Activated B cell treated with CpG ODN at 0.5 μM for 24 hours (primary cell): ENCODE results near the gene ST6GALNAC5. TPM values are rescaled to one million over a fixed set of nuclear protein-coding genes. Genes with fewer than 3 reads are reported as not detected.

Source experiments
- ATAC-seq: fragments of 200-7000 bp; cut with Tn5 transposase; one replicate; pipeline ENCODE4 v1.10.0; 2021; ENCODE audit warnings: low read depth, mild to moderate bottlenecking, moderate library complexity
- CTCF ChIA-PET: fragments of 350-600 bp; sonication (Branson Sonifier 250); formaldehyde crosslinking; loops from one replicate; lab custom pipeline; 2021; ENCODE audit warnings: antibody characterized with exemption; lab: Charles Lee
- POLR2A ChIA-PET: fragments of 350-600 bp; sonication (Branson Sonifier 250); formaldehyde crosslinking; loops from one replicate; lab custom pipeline; 2021; ENCODE audit warnings: antibody characterized with exemption; lab: Charles Lee
- DNase-seq: peaks from one replicate; pipeline ENCODE4 v3.0.0; 2022
- H3K27ac Mint-ChIP-seq: one replicate; pipeline ENCODE4 v1.8.0; 2020; ENCODE audit warnings: mixed read lengths
- H3K27me3 Mint-ChIP-seq: one replicate; pipeline ENCODE4 v1.8.0; 2021; ENCODE audit warnings: mixed read lengths
- H3K36me3 Mint-ChIP-seq: one replicate; pipeline ENCODE4 v1.8.0; 2021; ENCODE audit warnings: low read depth, mixed read lengths
- H3K4me1 Mint-ChIP-seq: one replicate; pipeline ENCODE4 v1.8.0; 2021; ENCODE audit warnings: mixed read lengths
- H3K4me3 Mint-ChIP-seq: one replicate; pipeline ENCODE4 v1.8.0; 2020; ENCODE audit warnings: mild to moderate bottlenecking, mixed read lengths
- H3K9me3 Mint-ChIP-seq: one replicate; pipeline ENCODE4 v1.8.0; 2020; ENCODE audit warnings: mixed read lengths
- intact Hi-C: fragments of 100-400 bp; cut with micrococcal nuclease; formaldehyde crosslinking; loops from one replicate; pipeline ENCODE4 v1.15.1; 2024
- total RNA-seq: library from RNA; stranded (reverse); gene quantifications from 2 replicates; pipeline ENCODE4 v1.2.3, GENCODE V29; 2022
- TF ChIP-seq, protein P1 (sequence below): fragments of 200-600 bp; IDR thresholded peaks from one replicate; pipeline ENCODE4 v1.8.0; 2022; ENCODE audit warnings: antibody characterized with exemption, mild to moderate bottlenecking

ST6GALNAC5 gene
- total RNA-seq, 1 donor from 2014 or later, result not detected

DNA sequence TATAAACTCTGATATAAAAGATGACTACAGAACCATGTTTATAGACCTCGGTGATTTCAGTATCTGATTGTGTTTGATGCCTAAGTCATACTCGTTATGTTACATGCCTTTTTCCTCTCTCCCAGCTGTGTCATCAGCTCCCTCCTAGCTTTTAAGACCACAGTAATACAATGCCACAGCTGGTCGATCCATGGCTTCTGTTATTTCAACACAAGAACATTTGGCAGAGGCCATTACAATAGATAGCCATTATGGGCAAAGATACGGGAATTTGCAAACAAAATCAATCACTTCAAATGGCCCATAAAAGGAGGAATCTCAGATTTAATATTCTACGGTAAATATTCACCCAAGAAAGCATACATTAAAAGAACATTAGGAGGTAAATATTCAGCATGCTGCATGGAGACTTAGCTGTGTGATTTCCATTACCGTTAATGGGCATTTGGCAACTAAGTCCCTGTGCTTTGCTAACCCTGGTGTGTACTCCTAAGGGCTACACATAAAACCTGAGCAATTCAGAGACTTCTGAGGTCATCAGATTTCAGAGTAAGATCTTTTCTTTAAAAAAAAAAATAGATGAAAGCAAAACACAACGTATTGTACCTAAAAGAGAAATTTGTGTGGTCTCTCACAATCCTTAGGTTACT lies 198.5 kb downstream of the ST6GALNAC5 start:
- ChIA-PET POLR2A (no interaction called here), CTCF (no interaction called here)
- Mint-ChIP-seq H3K27me3 (peaks cover 2% of the 10 kb centered on the region), H3K4me1 (no peaks in the 10 kb centered on the region), H3K27ac (no peak overlapping the region), H3K4me3 (no peak overlapping the region), H3K9me3 (no peaks in the 10 kb centered on the region), H3K36me3 (no peaks in the 10 kb centered on the region)
- intact Hi-C loops, result no loop called here
- ATAC-seq (no peak), DNase-seq (no peak)
- TF ChIP-seq, protein P1, sequence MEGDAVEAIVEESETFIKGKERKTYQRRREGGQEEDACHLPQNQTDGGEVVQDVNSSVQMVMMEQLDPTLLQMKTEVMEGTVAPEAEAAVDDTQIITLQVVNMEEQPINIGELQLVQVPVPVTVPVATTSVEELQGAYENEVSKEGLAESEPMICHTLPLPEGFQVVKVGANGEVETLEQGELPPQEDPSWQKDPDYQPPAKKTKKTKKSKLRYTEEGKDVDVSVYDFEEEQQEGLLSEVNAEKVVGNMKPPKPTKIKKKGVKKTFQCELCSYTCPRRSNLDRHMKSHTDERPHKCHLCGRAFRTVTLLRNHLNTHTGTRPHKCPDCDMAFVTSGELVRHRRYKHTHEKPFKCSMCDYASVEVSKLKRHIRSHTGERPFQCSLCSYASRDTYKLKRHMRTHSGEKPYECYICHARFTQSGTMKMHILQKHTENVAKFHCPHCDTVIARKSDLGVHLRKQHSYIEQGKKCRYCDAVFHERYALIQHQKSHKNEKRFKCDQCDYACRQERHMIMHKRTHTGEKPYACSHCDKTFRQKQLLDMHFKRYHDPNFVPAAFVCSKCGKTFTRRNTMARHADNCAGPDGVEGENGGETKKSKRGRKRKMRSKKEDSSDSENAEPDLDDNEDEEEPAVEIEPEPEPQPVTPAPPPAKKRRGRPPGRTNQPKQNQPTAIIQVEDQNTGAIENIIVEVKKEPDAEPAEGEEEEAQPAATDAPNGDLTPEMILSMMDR, result no peak

DNA sequence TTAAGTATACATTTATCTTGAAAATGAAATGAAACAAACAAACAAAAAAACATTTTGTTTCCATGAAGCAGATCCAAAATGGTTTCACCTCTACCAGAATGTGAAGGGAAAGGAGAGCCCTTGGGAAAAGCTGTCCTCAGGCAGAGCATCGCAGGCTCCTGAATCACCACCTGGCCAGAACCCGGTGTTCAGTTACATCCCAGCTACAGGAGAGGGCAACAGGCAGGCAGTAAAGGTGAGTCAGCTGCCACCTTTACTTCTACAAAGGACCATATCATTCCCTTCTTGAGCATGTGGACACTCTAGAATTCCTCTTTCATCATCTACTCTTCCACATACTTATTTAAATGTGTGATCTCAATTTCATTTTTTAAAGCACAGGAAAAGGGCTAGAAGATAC lies 200.7 kb downstream of the ST6GALNAC5 start:
- no peak for ATAC-seq
- H3K27ac Mint-ChIP-seq, result no peak overlapping the region
- intact Hi-C loops, result no loop called here

DNA sequence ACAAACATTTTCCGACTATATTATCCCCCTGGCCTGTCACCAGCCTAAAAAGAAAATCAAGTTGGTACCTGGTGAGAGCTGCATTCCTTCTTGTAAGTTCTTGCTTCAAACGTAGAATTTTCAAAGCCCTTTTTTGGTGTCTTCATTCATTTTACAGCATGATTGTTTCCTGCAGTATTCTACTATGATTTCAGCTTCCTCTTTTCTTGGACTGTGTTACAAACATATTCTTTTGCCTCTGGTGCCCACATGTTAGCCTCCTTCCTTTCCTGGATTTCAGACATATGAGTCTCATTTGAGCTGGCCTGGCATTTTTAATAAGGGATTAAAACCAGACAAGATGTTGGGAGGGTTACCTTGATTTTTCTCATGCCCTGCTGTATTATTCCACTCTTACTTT lies 209.5 kb downstream of the ST6GALNAC5 start:
- Mint-ChIP-seq H3K27me3 (no peaks in the 10 kb centered on the region), H3K4me1 (no peaks in the 10 kb centered on the region), H3K27ac (no peak overlapping the region), H3K9me3 (no peaks in the 10 kb centered on the region), H3K36me3 (no peaks in the 10 kb centered on the region), H3K4me3 (no peak overlapping the region)
- TF ChIP-seq, protein P1, result no peak
- no peak for DNase-seq
- ChIA-PET CTCF (no interaction called here), POLR2A (no interaction called here)
- ATAC-seq, result no peak
- intact Hi-C loops, result no loop called here

More for the DNA sequence above, 200.7 kb downstream of the ST6GALNAC5 start:
- ChIA-PET POLR2A (no interaction called here), CTCF (no interaction called here)
- TF ChIP-seq, protein P1, result no peak
- no peaks in the 10 kb centered on the region for H3K36me3 Mint-ChIP-seq
- no peaks in the 10 kb centered on the region for H3K27me3 Mint-ChIP-seq
- H3K4me3 Mint-ChIP-seq, result no peak overlapping the region
- H3K4me1 Mint-ChIP-seq, result no peaks in the 10 kb centered on the region
- DNase-seq, result no peak
- H3K9me3 Mint-ChIP-seq, result no peaks in the 10 kb centered on the region

DNA sequence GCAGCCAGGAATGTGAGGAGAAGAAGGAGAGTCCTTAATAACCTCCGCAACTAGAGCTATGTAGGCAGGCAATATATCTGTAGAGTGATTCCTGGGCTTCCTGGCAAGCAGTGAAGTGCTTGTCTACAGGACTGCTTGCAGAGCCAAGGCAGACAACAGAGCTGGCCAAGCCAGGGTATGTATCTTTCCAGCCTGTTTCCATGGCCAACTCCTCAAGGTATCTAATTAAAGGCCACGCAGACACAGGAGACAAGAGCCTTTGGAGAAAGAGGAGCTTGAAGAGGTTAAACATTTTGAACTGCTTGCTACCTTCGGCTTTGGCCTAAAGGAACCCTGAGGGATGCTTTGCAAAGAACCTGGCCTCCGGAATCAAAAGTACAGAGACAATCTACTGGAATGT lies 214.6 kb downstream of the ST6GALNAC5 start:
- Mint-ChIP-seq H3K27me3 (no peaks in the 10 kb centered on the region), H3K4me3 (no peak overlapping the region), H3K9me3 (no peaks in the 10 kb centered on the region), H3K27ac (no peak overlapping the region), H3K36me3 (no peaks in the 10 kb centered on the region), H3K4me1 (no peaks in the 10 kb centered on the region)
- intact Hi-C loops, result no loop called here
- TF ChIP-seq, protein P1, result no peak
- DNase-seq (no peak), ATAC-seq (no peak)
- ChIA-PET CTCF (no interaction called here), POLR2A (no interaction called here)

DNA sequence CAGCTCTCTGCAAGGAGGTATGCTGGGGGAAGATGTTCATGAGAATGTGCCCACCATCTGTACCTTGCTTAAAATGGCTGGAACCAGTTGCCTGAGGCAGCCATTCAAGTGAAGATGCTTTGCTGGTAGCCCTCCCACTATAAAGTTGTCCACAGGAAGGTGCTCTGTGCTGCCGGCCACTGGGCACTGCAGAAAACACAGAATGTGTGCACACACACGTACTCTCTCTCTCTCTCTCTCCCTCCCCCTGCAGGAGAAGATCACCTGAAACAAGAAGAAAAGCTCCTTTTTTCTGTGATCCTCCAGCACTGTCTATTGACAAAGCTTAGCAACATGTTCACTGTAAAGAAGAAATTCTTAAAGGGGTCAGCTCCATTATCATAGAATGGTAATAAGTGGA lies 217.2 kb downstream of the ST6GALNAC5 start:
- H3K4me1 Mint-ChIP-seq, result no peaks in the 10 kb centered on the region
- intact Hi-C loops, result no loop called here
- H3K9me3 Mint-ChIP-seq, result no peaks in the 10 kb centered on the region

More for the DNA sequence above, 217.2 kb downstream of the ST6GALNAC5 start:
- CTCF ChIA-PET, result no interaction called here
- TF ChIP-seq, protein P1, result no peak
- no peak overlapping the region for H3K27ac Mint-ChIP-seq
- DNase-seq (no peak), ATAC-seq (no peak)
- POLR2A ChIA-PET, result no interaction called here
- H3K4me3 Mint-ChIP-seq, result no peak overlapping the region
- no peaks in the 10 kb centered on the region for H3K27me3 Mint-ChIP-seq
- no peaks in the 10 kb centered on the region for H3K36me3 Mint-ChIP-seq
